Liver (tissue), 3 donors: Measurements from ENCODE around the gene ST3GAL3.

ENCODE experiments used
- ATF3 ChIP-seq: IDR thresholded peaks from 2 replicates; pipeline ENCODE4 v1.6.1; 2016; ENCODE audit warnings: antibody characterized with exemption
- CTCF ChIP-seq: fragments of 150-350 bp; IDR thresholded peaks from 2 replicates; pipeline ENCODE4 v1.5.1; 2017; ENCODE audit warnings: improper control_type of control experiment, low read depth, low read length; ENCODE audit not compliant: missing input control
- GABPA ChIP-seq, 2 donors: IDR thresholded peaks in 1 of 2; conservative IDR thresholded peaks in 1 of 2; 2 replicates each; pipeline ENCODE4 v1.6.1; 2016; ENCODE audit warnings: antibody characterized with exemption in 2 of 2, mild to moderate bottlenecking in 1 of 2, moderate library complexity in 1 of 2
- NR2F2 ChIP-seq: IDR thresholded peaks from 2 replicates; pipeline ENCODE4 v1.6.1; 2016; ENCODE audit warnings: antibody characterized with exemption
- TAF1 ChIP-seq: conservative IDR thresholded peaks from 2 replicates; pipeline ENCODE4 v1.6.1; 2016; ENCODE audit warnings: antibody characterized with exemption, mild to moderate bottlenecking
- donor health status: healthy.
- donor health status: healthy.

- TF ChIP-seq GABPA (IDR thresholded peaks at IDR 0.05 in 1 of 2, conservative IDR thresholded peaks at IDR 0.05 in 1 of 2) (no peak), NR2F2 (no peak), CTCF (no peak), TAF1 (no peak), ATF3 (no peak)
Measured at GRCh38 chr1:43936431-43937151, 229.3 kb downstream of the ST3GAL3 start.
